GM21528 (cell line): ENCODE results near the gene NEDD4L.
"Not testable (repeated sequence)": the region's sequence is repeated elsewhere in the genome, so short reads cannot be mapped to it uniquely, and the experiment has no call there.

Experiments
- ATAC-seq: cut with Tn5 transposase; IDR thresholded peaks from one replicate; pipeline ENCODE4 v1.9.1; 2021; ENCODE audit warnings: mild to moderate bottlenecking, moderate library complexity; ENCODE audit not compliant: unreplicated experiment, low FRiP score

Gene NEDD4L

GRCh38 chr18:58050963-58051362 is 6.9 kb downstream of the NEDD4L start:
- not testable (repeated sequence) for ATAC-seq

DNA sequence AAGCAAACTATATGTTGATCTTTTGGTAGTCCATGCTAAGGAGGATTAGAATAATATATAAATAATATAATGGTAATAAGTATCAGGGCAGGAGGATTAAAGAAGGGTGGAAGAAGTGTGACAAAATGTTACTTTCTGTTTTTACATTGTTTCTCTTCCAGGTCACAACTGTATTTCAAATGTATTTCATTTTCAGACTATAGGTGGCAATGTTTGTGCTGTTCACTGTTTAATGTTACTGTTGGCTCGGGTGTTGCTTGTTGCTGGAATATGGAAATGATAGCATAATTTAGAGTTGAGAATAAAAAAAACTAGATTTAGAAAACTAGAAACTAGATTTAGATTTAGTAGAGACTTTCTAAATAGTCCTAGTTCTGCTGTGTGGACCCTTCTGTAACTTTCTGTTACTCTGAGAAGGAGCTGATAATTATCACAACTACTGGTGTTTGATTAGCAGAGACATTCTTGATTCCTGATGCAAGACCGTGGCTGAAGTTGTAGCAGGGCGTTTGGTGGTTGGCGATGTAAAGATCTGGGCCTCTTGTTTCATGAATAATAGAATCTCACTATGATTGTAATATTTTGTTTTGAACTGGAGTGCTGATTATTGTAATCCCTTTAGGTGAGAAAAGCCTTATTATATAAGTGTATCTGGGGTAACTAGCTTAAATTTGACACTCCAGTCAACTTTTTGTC is 7.9 kb downstream of the NEDD4L start:
- ATAC-seq, result no peak

GRCh38 chr18:58052960-58053359 is 8.9 kb downstream of the NEDD4L start:
- no peak for ATAC-seq

DNA sequence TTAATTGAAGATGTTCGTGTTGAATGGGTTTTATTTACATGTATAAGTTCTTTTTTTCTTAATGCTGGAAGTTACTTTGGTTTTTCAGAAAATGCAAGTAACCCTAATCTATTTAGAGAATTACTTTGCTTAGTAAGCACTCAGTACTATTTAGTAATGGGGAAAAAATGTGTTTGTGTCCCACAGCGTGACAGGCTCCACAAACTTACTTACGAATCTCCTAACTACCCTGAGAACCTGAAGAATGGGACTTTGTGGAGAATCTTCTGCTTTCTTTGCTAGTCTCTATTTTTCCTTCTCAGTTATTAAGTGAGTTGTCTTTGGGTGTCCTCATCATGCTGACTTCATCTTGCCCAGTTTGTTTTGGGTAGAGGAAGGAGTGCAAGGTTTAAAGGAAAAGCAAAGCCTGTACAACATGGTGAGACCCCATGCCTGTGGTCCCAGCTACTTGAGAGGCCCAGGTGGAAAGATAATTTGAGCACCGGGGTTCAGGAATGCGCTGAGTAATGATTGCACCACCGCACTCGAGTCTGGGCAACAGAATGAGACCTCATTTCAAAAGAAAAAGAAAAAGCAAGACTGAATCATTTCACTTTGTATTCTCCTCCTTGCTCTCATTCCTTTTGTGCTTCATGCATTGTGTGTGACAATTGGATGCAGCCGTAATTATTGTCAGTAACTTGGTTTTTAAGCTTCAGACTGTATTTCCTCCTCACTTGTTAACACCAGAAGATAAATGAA is 10.2 kb downstream of the NEDD4L start:
- no peak for ATAC-seq

DNA sequence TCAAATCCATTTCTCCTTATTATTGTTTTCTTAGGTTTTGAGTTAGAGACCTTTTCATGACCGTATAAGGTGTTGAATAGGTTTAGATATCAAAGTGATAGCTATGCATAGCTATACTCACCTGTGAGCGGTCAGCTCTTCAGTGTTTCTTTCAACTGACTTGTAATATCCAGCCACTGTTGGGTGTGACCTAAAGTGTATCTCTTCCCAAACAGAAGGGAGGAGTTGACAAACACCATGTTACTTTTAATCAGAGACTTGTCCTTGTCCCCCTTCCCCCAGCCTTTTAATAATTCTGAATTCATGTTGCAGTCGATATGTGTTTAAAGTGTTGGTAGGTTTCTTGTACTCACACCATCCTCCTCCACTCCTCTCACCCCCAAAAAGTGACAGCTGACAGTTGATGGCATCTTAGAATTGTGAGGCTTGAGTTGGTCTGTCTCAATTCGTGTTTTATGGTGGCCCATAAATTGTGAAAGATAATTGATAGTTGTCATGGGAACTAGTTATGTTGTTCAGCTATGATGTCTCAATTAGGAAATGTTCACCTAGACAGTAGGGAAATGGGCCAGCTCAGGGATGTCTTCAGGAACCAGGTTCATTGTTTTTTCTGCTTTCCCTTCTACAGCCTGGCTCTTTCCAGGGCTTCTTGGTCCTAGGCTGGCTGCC is 12.0 kb downstream of the NEDD4L start:
- ATAC-seq, result no peak

- ATAC-seq, result no peak
Observed at GRCh38 chr18:58056852-58057251, 12.8 kb downstream of the NEDD4L start.

DNA sequence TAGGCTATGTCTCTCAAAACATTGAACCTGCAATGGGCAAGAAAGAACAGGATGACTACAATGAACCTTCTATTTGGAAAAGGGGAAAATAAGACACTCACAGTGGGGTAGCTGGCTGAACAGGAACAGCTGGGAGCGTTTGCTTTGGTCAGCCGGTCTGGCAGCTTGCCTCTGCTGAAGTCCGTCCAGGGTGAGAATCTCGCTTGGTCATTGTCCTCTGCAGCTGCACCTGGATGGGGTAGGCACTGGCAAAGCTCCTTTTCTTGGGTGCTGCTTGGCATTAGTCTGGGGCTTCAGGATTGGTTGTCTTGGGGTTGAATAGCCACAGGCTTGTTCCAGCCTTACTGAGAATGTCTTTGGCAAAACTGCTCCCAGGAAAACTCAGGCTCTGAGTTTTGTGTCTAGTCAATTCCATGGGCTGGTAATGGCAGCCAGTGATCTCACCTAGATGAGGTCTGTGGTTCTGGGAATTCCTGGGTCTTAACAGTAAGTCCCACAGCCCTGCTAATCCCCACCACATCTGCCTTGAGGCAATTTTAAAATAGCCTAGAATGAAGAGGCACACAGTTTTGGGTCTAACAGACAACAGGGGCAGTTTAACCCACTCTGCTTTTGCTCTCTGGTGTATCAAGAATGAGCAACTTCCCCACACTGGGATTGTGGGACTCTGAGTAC is 13.4 kb downstream of the NEDD4L start:
- ATAC-seq, result no peak

DNA sequence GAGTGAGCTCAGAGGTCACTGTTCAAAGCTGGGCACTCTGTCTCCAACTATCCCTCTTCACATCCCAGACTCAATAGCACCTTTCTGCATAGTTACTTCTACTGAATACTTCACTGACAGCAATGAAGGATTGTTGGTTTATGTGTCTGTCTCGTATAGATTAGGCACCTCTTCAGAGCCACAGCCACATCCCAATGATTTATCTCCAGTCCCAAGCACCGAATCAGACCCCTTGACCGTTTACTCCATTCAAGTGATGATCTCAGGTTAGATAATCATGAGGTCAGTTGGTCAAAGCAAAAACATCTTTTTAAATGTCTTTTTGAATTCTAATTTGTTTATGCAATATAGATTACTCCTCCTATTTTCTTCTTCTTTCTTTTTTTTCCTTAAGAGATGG is 14.7 kb downstream of the NEDD4L start:
- no peak for ATAC-seq

- ATAC-seq, result no peak
Observed at GRCh38 chr18:58060254-58060653, 16.2 kb downstream of the NEDD4L start.

- no peak for ATAC-seq
Observed at GRCh38 chr18:58061349-58061748, 17.3 kb downstream of the NEDD4L start.

- no peak for ATAC-seq
Observed at GRCh38 chr18:58064406-58064998, 20.5 kb downstream of the NEDD4L start.

DNA sequence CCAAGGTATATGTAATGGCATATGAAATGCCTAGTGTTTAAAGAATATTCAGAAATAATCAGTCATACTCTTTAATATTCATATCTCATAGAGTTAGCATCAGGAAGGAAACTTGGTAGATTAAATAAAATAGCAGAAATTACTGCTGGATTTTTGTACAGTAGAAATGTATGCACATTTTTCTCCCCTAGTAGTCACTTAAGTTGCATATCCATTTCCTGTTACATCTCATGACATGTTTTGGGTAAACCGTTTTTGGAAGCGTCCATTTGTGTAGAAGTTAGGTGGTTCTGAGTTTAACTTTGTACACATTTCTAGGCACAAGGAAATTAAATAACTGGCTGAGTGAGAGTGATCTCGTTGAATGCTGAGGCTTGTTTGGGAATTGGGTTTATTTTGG is 21.9 kb downstream of the NEDD4L start:
- ATAC-seq, result no peak

- ATAC-seq, result no peak
Observed at GRCh38 chr18:58067601-58068000, 23.6 kb downstream of the NEDD4L start.

DNA sequence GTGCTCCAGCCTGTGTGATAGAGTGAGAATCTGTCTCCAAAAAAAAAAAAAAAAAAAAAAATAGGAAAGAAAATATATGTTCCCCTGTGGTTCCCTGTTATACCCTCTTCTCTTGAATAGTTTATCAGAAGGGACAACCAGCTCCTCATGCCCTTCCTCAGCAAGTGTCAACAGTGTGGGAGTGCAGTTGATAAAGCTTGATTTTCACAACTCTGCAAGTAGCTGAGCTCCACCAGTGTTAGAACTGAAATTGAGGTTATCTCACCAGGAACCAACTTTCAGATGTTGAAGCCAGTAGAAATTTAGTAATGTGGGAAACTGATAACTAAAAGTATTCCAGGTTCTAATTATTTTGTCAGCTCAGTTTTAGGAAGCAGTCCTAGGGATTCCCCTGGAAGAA is 25.1 kb downstream of the NEDD4L start:
- ATAC-seq, result no peak

DNA sequence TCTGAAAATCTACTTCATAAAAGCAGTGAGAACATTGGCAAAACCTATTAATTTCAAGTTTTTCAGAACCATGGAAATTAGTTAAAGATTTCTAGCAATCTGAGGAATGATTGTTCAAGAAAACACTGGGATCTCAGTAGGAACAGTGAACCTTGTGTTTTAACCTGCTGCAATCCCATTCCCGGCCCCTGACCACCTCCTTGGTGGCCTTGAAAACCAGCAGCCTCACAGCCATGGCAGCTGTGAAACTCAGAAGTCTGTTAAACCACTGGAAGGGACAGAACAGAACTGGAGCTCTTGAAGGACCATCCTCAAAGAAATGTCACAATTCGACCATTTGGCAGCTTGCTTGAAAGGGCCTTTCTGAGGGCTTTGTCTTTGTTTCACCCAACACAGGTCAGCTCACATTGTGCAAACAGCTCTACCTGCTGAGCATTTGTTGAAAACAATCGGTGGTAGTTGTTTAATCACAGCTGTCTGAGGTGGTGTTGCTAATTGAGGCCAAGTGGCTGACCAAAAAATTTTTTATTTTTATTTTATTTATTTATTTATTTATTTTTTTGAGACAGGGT is 25.8 kb downstream of the NEDD4L start:
- ATAC-seq, result no peak

- ATAC-seq, result no peak
Observed at GRCh38 chr18:58076052-58076451, 32.0 kb downstream of the NEDD4L start.

DNA sequence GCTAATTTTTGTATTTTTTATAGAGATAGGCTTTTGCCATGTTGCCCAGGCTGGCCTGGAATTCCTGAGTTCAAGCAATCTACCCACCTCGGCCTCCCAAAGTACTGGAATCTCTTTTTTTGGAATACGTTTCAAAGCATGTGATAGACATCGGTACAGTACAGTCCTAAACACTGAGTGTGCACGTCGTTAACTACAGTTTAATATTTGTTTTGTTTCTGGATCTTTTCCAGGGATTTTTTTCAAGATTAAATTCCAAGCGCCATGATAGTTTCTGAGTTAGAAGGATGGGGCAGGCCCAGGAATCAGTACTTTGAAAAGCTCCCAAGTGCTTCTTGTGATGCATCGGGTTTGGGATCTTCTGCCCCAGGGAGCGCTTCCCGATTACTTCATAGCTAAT is 33.3 kb downstream of the NEDD4L start:
- no peak for ATAC-seq

GRCh38 chr18:58078889-58079573 is 35.0 kb downstream of the NEDD4L start:
- ATAC-seq, result no peak

GRCh38 chr18:58080451-58080850 is 36.4 kb downstream of the NEDD4L start:
- ATAC-seq, result no peak
